A549 treated with ZK216348 at 1 μM for 4 hours (cell line): ENCODE results near the gene RTP5. TPM values are rescaled to one million over a fixed set of nuclear protein-coding genes. Genes with fewer than 3 reads are reported as not detected.

Experiments
- total RNA-seq: library from RNA; stranded (reverse); fragments of 200-300 nt; extraction: Qiagen RNA extraction; gene quantifications from 5 replicates; pipeline ENCODE4 v1.2.3, GENCODE V29; 2022; ENCODE audit warnings: low read depth

Gene RTP5
- not detected in 5 replicates for total RNA-seq

DNA sequence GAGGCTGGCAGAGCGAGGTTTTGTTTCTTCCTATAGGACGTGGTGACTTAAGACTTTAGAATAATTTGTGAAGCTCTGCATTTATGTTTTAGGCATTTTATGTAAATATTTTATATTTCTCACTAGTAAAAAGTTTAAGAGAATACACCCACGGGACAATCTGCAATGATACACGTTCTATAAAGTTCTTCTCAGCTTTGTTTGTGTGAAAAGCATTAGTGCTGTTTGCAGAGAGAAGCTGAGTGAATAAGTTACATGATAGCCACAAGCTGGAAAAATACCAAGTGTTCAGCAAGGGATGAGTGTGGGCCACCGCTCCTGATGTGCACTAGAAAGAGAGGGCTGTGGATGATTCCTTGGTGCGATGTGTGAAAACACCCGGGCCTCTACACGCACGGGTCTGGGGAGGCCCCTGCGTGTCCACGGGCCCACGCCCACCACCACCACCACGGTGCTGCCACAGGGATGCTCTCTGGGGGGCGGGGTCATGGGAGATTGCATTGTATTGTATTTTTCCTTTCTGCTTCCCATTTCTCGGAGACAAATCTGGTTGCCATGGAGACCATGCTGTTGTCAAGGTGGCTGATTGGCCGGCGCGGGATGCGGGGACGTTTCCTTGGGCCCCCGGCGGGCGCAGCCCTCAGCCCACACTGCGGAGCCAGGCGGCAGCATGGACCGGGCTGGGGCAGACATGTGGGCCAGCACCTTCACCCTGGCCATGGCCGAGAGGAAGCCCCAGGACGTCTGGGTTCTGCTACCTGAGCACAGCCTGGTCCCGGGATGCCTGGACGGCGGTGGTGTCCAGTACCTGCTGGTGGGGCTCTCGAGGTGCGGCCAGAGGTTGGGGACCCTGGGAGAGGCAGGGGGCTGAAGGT is at the start of gene RTP5:
RTP5 (plus strand) TSS at position 643 of the 875 bp plus-strand sequence; CDS start at position 671, 28 bp downstream.

DNA sequence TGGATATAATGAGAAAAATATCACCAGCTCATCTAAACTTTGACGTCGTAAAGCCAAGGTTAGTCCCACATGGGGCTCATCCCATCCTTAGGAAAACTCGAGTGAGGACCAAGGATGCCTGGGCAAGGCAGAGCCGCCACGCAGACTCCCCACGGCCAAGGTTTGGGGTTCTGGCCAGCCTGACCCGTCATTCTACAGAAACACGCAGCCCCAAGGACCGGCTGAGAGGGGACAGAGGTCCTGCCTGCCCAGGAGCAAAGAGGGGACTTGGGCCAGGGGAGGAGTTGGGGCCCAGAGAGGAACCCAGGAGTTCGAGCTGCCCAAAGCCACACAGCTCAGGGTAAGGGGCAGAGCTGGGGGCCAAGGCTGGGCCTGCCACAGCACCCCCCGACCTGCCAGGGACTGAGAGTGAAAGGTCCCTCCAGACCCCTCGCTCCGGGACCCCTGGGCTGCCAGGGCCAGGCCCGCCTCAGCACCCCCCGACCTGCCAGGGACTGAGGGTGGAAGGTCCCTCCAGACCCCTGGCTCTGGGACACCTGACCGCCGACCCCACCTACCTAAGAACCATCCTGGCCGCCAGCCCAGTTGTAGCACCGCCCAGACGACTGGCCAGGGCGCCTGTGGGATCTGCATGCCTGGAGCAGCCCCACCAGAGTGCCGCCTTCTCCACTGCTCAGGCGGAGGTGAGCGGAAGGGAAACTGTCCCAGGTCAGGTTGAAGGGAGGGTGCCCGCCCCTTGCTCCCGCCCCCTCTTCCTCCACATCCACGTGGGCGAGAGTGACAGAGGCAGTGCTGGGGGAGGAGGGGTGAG is 11.1 kb upstream of the RTP5 start, which contains the start of gene PDCD1:
PDCD1 (minus strand) TSS at position 689 of the 811 bp plus-strand sequence; CDS start at position 633, 56 bp downstream.

Other genes starting within 250 kb of the RTP5 start
- gene THAP4, start 232.6 kb upstream of the RTP5 start, total RNA-seq = 57.1 to 84.6 TPM (median 79.5 TPM) in 5 replicates
- 49.0 to 63.7 TPM (median 51.3 TPM) in 5 replicates for gene ATG4B, start 232.0 kb upstream of the RTP5 start, total RNA-seq
- 99.7 to 147 TPM (median 131 TPM) in 5 replicates for gene DTYMK, start 182.9 kb upstream of the RTP5 start, total RNA-seq
- gene ING5, start 167.7 kb upstream of the RTP5 start, total RNA-seq = 22.2 to 24.1 TPM (median 23.2 TPM) in 5 replicates
- 4.0 to 13.0 TPM (median 10.3 TPM) in 5 replicates for gene D2HGDH, start 135.1 kb upstream of the RTP5 start, total RNA-seq
- 0.20 to 0.46 TPM (median 0.33 TPM) in 5 replicates for gene GAL3ST2, start 92.9 kb upstream of the RTP5 start, total RNA-seq
- gene NEU4, start 60.5 kb upstream of the RTP5 start, total RNA-seq = 0.19 to 0.41 TPM (median 0.23 TPM) in 5 replicates
- gene PDCD1, start 10.8 kb upstream of the RTP5 start, total RNA-seq = not detected in 5 replicates